GM18858 (cell line): ENCODE measurements around the gene ICOS.
"Not testable (repeated sequence)": the region's sequence is repeated elsewhere in the genome, so short reads cannot be mapped to it uniquely, and the experiment has no call there.

Experiments
- ATAC-seq: cut with Tn5 transposase; IDR thresholded peaks from one replicate; pipeline ENCODE4 v1.9.1; 2021; ENCODE audit not compliant: unreplicated experiment

ICOS gene

GRCh38 chr2:203973000-203973399, 36.4 kb downstream of the ICOS start:
- peak; percentile 40 for ATAC-seq

- no peak for ATAC-seq
These were observed 37.1 kb downstream of the ICOS start for GRCh38 chr2:203973676-203974075.

GRCh38 chr2:203975912-203976311, 39.3 kb downstream of the ICOS start:
- no peak for ATAC-seq

- no peak for ATAC-seq
These were observed 45.7 kb downstream of the ICOS start for GRCh38 chr2:203982276-203982675.

- no peak for ATAC-seq
These were observed 46.6 kb downstream of the ICOS start for GRCh38 chr2:203983064-203983715.

GRCh38 chr2:203985978-203986377, 49.4 kb downstream of the ICOS start:
- ATAC-seq, result not testable (repeated sequence)

GRCh38 chr2:203987959-203988358, 51.4 kb downstream of the ICOS start:
- ATAC-seq, result no peak

GRCh38 chr2:203988500-203989260, 52.1 kb downstream of the ICOS start:
- ATAC-seq, result no peak

GRCh38 chr2:203989521-203989920, 53.0 kb downstream of the ICOS start:
- ATAC-seq, result no peak

- no peak for ATAC-seq
These were observed 55.9 kb downstream of the ICOS start for GRCh38 chr2:203992509-203992908.

GRCh38 chr2:203993011-203993410, 56.4 kb downstream of the ICOS start:
- no peak for ATAC-seq

GRCh38 chr2:203993560-203993959, 57.0 kb downstream of the ICOS start:
- no peak for ATAC-seq

- ATAC-seq, result no peak
These were observed 58.2 kb downstream of the ICOS start for GRCh38 chr2:203994735-203995134.

- no peak for ATAC-seq
These were observed 60.1 kb downstream of the ICOS start for GRCh38 chr2:203996692-203997091.

- no peak for ATAC-seq
These were observed 60.9 kb downstream of the ICOS start for GRCh38 chr2:203997481-203997880.

- ATAC-seq, result no peak
These were observed 61.6 kb downstream of the ICOS start for GRCh38 chr2:203997980-203998809.

GRCh38 chr2:203999835-204000234, 63.3 kb downstream of the ICOS start:
- ATAC-seq, result no peak

- no peak for ATAC-seq
These were observed 63.9 kb downstream of the ICOS start for GRCh38 chr2:204000446-204000845.

- ATAC-seq, result no peak
These were observed 66.9 kb downstream of the ICOS start for GRCh38 chr2:204003276-204003990.

GRCh38 chr2:204004912-204005311, 68.3 kb downstream of the ICOS start:
- ATAC-seq, result no peak
